ENCODE results near the gene SMAP2. TPM values are rescaled to one million over a fixed set of nuclear protein-coding genes. Genes with fewer than 3 reads are reported as not detected.

Gene SMAP2
- total and polyA plus RNA-seq, 10 of the 15 experiments (the other 5 are each of a cell fraction or from before 2014, with no cell fraction given): 33.4 to 177 (median 105) TPM

DNA sequence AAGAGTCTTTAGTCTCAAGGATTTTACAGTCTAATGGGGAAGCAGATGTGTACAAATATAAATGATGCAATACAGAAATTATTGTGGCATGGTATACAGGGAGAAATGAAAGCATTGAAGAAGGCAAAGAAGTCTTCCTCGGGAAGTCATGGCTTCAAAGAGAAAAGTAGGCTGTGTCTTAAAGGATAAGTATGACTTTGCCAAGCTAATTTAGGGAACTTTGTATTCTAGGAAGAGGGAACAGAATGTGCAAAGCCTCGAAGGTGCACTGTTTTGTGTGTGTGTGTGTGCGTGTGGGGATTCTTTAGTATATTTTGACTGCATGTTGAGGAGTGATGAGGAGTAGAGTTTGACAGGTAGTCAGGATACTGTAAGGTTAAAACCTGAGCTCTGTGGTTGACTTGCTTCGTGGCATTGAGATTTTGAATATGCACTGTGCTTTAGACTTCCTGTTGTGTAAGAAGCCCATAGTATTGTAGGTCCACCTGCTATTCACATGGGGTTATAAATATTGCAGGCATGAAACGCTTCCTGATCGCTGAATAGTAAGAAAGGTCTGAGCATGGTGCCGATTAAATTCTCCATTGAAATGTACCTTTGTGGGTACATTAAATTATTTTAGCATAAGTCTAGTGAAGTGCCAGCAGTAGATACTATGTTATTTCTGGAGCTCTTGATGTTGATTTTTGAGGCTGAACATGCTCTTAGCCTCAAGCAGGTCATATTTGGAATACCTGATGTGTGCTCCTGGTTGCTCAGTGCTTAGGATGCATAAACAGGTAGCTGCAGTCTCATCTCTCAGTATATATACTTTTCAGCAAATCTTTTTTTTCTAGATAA, 8.0 kb downstream of the SMAP2 start (continued):
- TF ChIP-seq CBFB (IDR thresholded peaks at IDR 0.05; ENCODE audit: low read depth) (0 out of 2 replicates have a peak, but pooled peaks have one; percentile 21), NR2F1 (conservative IDR thresholded peaks at IDR 0.05) (no peak), ZNF207 (IDR thresholded peaks at IDR 0.05; ENCODE audit: borderline replicate concordance) (no peak), EED (IDR thresholded peaks at IDR 0.05; ENCODE audit: low read depth) (peak; percentile 58; the same call in 1 of the 2 replicates), IRF5 (IDR thresholded peaks at IDR 0.05; ENCODE audit: borderline replicate concordance) (no peak), SPI1 (IDR thresholded peaks at IDR 0.05; ENCODE audit: borderline replicate concordance, insufficient read depth, low read depth, low read length) (peak; percentile 25; the same call in 1 of the 2 replicates), BMI1 (IDR thresholded peaks at IDR 0.05; ENCODE audit: borderline replicate concordance) (peak; percentile 51; the same call in 1 of the 2 replicates), NFXL1 (IDR thresholded peaks at IDR 0.05; ENCODE audit: borderline replicate concordance) (no peak), RELA (IDR thresholded peaks at IDR 0.05; ENCODE audit: borderline replicate concordance, partially characterized antibody) (no peak), MEF2B (IDR thresholded peaks at IDR 0.05; ENCODE audit: partially characterized antibody, poor library complexity, severe bottlenecking) (no peak), RCOR1 (conservative IDR thresholded peaks at IDR 0.05; ENCODE audit: low read depth, low read length) (no peak), BCLAF1 (IDR thresholded peaks at IDR 0.05) (no peak), SMAD5 (IDR thresholded peaks at IDR 0.05; ENCODE audit: low read depth) (no peak), CTCF (IDR thresholded peaks at IDR 0.05 in 2 of 3, conservative IDR thresholded peaks at IDR 0.05 in 1 of 3; ENCODE audit: control insufficient read depth in 2 of 3, extremely low read depth in 1 of 3, insufficient read depth in 1 of 3, low read depth in 3 of 3, low read length in 3 of 3) (no peak), ZNF217 (IDR thresholded peaks at IDR 0.05) (no peak), POLR2AphosphoS2 (IDR thresholded peaks at IDR 0.05; ENCODE audit: low read depth, low read length) (peak; percentile 44; the same call in 1 of the 2 replicates), TAF1 (IDR thresholded peaks at IDR 0.05; ENCODE audit: borderline replicate concordance, low read depth, low read length) (0 out of 2 replicates have a peak, but pooled peaks have one; percentile 37), RB1 (IDR thresholded peaks at IDR 0.05; ENCODE audit: borderline replicate concordance) (no peak)
- TF ChIP-seq, protein P1, sequence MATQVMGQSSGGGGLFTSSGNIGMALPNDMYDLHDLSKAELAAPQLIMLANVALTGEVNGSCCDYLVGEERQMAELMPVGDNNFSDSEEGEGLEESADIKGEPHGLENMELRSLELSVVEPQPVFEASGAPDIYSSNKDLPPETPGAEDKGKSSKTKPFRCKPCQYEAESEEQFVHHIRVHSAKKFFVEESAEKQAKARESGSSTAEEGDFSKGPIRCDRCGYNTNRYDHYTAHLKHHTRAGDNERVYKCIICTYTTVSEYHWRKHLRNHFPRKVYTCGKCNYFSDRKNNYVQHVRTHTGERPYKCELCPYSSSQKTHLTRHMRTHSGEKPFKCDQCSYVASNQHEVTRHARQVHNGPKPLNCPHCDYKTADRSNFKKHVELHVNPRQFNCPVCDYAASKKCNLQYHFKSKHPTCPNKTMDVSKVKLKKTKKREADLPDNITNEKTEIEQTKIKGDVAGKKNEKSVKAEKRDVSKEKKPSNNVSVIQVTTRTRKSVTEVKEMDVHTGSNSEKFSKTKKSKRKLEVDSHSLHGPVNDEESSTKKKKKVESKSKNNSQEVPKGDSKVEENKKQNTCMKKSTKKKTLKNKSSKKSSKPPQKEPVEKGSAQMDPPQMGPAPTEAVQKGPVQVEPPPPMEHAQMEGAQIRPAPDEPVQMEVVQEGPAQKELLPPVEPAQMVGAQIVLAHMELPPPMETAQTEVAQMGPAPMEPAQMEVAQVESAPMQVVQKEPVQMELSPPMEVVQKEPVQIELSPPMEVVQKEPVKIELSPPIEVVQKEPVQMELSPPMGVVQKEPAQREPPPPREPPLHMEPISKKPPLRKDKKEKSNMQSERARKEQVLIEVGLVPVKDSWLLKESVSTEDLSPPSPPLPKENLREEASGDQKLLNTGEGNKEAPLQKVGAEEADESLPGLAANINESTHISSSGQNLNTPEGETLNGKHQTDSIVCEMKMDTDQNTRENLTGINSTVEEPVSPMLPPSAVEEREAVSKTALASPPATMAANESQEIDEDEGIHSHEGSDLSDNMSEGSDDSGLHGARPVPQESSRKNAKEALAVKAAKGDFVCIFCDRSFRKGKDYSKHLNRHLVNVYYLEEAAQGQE (IDR thresholded peaks at IDR 0.05; ENCODE audit: low read depth, low read length): no peak

Measured in GM12878 (cell line).